Tibial artery (tissue), 4 donors: Measurements from ENCODE around the gene SUCLA2.

Experiments
- DNase-seq, 2 donors: peaks; one replicate each; pipeline ENCODE4 v3.0.0-alpha.2; 2019
- H3K27ac ChIP-seq, 2 donors: fragments of 200-600 bp; sonication (generic) in 1 of 2; 1 replicate in 1 of 2; 2 replicates in 1 of 2; pipeline ENCODE4 v1.5.1; 2018 to 2019; ENCODE audit warnings: mild to moderate bottlenecking in 1 of 2
- H3K27me3 ChIP-seq, 2 donors: fragments of 200-600 bp; sonication (generic) in 1 of 2; one replicate each; pipeline versions ENCODE4 v1.5.1 to v1.6.0; 2016 to 2019
- H3K36me3 ChIP-seq, 3 donors: fragments of 200-600 bp; sonication (generic) in 2 of 3; one replicate each; pipeline ENCODE4 v1.5.1; 2016 to 2019; ENCODE audit warnings: mild to moderate bottlenecking in 2 of 3
- H3K4me1 ChIP-seq, 4 donors: fragments of 200-600 bp; sonication (generic) in 2 of 4; 1 replicate in 3 of 4; 2 replicates in 1 of 4; pipeline ENCODE4 v1.5.1; 2016 to 2019
- H3K4me3 ChIP-seq, 2 donors: fragments of 200-600 bp; sonication (generic) in 1 of 2; 1 replicate in 1 of 2; 2 replicates in 1 of 2; pipeline ENCODE4 v1.5.1; 2018 to 2019; ENCODE audit warnings: mild to moderate bottlenecking in 2 of 2
- H3K9me3 ChIP-seq, 3 donors: fragments of 200-600 bp; sonication (generic) in 1 of 3; one replicate each; pipeline ENCODE4 v1.5.1; 2016 to 2019
- CTCF ChIP-seq, 2 experiments: fragments of 200-600 bp in 1 of 2; fragments of 450-650 bp in 1 of 2; IDR thresholded peaks; one replicate each; pipeline ENCODE4 v1.5.1; 2017 to 2019; ENCODE audit warnings: antibody characterized with exemption in 2 of 2, mild to moderate bottlenecking in 1 of 2, moderate library complexity in 1 of 2
- intact Hi-C: fragments of 100-400 bp; cut with DNase I; formaldehyde crosslinking; loops from one replicate; pipeline ENCODE4 v1.15.0; 2023; ENCODE audit warnings: low total_unique reads

The SUCLA2 gene

DNA sequence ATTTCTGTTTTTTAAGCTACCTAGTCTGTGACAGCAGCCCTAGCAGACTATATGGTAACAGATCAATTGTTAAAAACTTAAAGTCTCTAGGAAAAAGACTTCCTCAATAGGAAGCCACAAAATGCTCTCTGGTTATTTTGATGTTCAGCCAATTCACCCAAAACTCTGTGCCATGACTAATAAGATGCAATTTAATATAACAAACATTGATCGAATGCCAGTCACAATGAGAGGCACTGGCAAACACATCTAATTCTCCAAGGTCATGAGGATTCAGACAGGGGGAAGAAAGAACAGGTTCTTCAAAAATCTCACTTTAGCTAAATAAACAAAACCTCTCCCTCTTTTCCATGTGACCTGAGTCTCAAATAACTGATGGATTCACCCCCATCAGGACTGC, 107.5 kb downstream of the SUCLA2 start:
- Histone ChIP-seq H3K27me3 (no peaks in the 10 kb centered on the region), H3K9me3 (no peaks in the 10 kb centered on the region), H3K4me1 (no peaks in the 10 kb centered on the region), H3K4me3 (no peak overlapping the region), H3K27ac (no peak overlapping the region), H3K36me3 (no peaks in the 10 kb centered on the region)
- intact Hi-C loops = no loop called here
- TF ChIP-seq CTCF (IDR thresholded peaks at IDR 0.05) = no peak
- DNase-seq = no peak
